ENCODE data around the gene POLR1E.

Gene POLR1E

DNA sequence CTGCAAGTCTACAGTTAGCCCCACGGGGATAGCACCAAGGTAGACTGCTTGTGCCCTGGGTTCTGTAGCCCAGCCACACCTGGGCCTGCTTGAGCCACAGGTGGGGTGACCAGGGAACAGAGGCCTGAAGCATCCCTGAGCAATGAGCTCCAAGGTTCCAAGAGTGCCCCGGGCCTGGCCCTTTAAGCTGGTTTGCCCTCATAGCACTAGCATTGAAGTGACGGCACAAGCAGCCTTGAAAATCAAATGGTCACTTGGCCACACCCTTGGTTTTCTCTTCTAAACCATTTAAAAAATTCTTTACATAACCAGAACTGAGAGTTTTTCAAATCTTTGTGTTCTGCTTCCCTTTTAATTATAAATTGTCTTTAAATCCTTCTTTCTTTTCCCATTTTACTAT, 65.7 kb downstream of the POLR1E start:
- no peaks in the 10 kb centered on the region for H3K79me2 ChIP-seq (ENCODE audit: control insufficient read depth, low read length)
- H3K4me2 ChIP-seq (ENCODE audit: low read length): no peak overlapping the region
- no peak overlapping the region for H3K4me3 ChIP-seq (ENCODE audit: low read length)
- H3K36me3 ChIP-seq (ENCODE audit: control insufficient read depth, low read length): no peaks in the 10 kb centered on the region
- peaks cover 8% of the 10 kb centered on the region for H3K4me1 ChIP-seq (ENCODE audit: control insufficient read depth, low read length)
- no peaks in the 10 kb centered on the region for H3K9me3 ChIP-seq (ENCODE audit: control insufficient read depth, insufficient read depth, low read length)
- H3K9me2 ChIP-seq (replicated peaks; ENCODE audit: control insufficient read depth, low read length): no peaks in the 10 kb centered on the region
- H3F3A ChIP-seq (ENCODE audit: control insufficient read depth, insufficient read depth): no peaks in the 10 kb centered on the region
- TF ChIP-seq, protein P1, sequence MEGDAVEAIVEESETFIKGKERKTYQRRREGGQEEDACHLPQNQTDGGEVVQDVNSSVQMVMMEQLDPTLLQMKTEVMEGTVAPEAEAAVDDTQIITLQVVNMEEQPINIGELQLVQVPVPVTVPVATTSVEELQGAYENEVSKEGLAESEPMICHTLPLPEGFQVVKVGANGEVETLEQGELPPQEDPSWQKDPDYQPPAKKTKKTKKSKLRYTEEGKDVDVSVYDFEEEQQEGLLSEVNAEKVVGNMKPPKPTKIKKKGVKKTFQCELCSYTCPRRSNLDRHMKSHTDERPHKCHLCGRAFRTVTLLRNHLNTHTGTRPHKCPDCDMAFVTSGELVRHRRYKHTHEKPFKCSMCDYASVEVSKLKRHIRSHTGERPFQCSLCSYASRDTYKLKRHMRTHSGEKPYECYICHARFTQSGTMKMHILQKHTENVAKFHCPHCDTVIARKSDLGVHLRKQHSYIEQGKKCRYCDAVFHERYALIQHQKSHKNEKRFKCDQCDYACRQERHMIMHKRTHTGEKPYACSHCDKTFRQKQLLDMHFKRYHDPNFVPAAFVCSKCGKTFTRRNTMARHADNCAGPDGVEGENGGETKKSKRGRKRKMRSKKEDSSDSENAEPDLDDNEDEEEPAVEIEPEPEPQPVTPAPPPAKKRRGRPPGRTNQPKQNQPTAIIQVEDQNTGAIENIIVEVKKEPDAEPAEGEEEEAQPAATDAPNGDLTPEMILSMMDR (IDR thresholded peaks at IDR 0.05; ENCODE audit: low read depth, low read length, poor library complexity, severe bottlenecking): no peak
- TF ChIP-seq EZH2phosphoT487 (IDR thresholded peaks at IDR 0.05; ENCODE audit: borderline replicate concordance, low read length): no peak
- H3K27ac ChIP-seq (ENCODE audit: low read depth, low read length): no peak overlapping the region
- no peaks in the 10 kb centered on the region for H3K27me3 ChIP-seq (ENCODE audit: control insufficient read depth, low read length)
- no peaks in the 10 kb centered on the region for H4K20me1 ChIP-seq (ENCODE audit: control insufficient read depth, insufficient read depth, low read depth, low read length)

DNA sequence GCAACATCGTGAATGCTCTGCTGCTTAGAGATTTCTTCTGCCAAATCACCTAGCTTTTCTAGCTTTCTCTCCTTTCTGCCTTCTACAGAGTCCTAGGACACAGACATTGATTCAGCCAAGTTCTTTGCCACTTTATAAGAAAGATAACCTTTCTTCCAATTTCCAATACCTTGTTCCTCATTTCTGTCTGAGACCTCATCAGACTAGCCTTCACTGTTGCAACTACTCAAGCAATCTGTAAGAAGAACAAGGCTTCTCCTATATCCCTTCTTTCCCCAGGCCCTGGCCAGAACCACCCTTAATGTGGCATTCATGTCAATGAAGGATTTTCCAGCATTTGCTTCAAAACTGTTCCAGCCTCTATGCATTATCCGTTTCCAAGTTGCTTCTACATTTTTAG, 66.1 kb downstream of the POLR1E start:
- H3K9me3 ChIP-seq (ENCODE audit: control insufficient read depth, insufficient read depth, low read length): no peaks in the 10 kb centered on the region

More for the DNA sequence above, 66.1 kb downstream of the POLR1E start:
- Histone ChIP-seq H3K4me2 (ENCODE audit: low read length) (no peak overlapping the region), H3K4me3 (ENCODE audit: low read length) (no peak overlapping the region), H3K27me3 (ENCODE audit: control insufficient read depth, low read length) (no peaks in the 10 kb centered on the region), H3K36me3 (ENCODE audit: control insufficient read depth, low read length) (no peaks in the 10 kb centered on the region), H3K79me2 (ENCODE audit: control insufficient read depth, low read length) (no peaks in the 10 kb centered on the region), H3K9me2 (replicated peaks; ENCODE audit: control insufficient read depth, low read length) (no peaks in the 10 kb centered on the region), H3F3A (ENCODE audit: control insufficient read depth, insufficient read depth) (no peaks in the 10 kb centered on the region), H3K27ac (ENCODE audit: low read depth, low read length) (no peak overlapping the region), H3K4me1 (ENCODE audit: control insufficient read depth, low read length) (peaks cover 8% of the 10 kb centered on the region), H4K20me1 (ENCODE audit: control insufficient read depth, insufficient read depth, low read depth, low read length) (no peaks in the 10 kb centered on the region)
- TF ChIP-seq, protein P1 (IDR thresholded peaks at IDR 0.05; ENCODE audit: low read depth, low read length, poor library complexity, severe bottlenecking): no peak
- no peak for TF ChIP-seq EZH2phosphoT487 (IDR thresholded peaks at IDR 0.05; ENCODE audit: borderline replicate concordance, low read length)
